GM21447 (cell line): Measurements from ENCODE around the gene CGB8.
"Not testable (repeated sequence)": the region's sequence is repeated elsewhere in the genome, so short reads cannot be mapped to it uniquely, and the experiment has no call there.

Experiments
- ATAC-seq: cut with Tn5 transposase; IDR thresholded peaks from one replicate; pipeline ENCODE4 v1.9.1; 2021; ENCODE audit not compliant: unreplicated experiment

Gene CGB8

DNA sequence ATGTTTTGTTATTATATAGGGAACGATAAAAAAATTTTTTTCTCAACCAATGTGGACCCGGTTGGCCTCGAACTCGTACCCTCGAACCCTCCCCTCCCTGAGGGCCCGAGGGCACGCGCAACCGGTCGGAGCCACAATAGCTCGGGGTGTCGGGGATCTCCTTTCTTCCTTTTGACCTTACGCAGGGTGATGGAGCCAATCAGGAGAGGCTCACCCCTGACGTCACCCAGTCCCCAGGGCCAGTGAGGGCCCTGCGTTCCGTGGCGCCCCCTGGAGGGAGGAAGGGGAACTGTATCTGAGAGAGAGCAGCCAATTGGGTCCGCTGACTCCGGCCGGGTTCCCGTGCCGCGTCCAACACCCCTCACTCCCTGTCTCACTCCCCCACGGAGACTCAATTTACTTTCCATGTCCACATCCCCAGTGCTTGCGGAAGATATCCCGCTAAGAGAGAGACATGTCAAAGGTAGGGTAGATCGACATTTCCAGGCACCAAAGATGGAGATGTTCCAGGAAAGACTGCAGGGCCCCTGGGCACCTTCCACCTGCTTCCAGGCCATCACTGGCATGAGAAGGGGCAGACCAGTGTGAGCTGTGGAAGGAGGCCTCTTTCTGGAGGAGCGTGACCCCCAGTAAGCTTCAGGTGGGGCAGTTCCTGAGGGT, 17.1 kb downstream of the CGB8 start, which contains the start of gene CGB2:
Gene CGB2 (plus strand): TSS at position 249 of the 660 bp plus-strand sequence. CDS start 206 bp downstream, at position 455.
- ATAC-seq, result not testable (repeated sequence)

DNA sequence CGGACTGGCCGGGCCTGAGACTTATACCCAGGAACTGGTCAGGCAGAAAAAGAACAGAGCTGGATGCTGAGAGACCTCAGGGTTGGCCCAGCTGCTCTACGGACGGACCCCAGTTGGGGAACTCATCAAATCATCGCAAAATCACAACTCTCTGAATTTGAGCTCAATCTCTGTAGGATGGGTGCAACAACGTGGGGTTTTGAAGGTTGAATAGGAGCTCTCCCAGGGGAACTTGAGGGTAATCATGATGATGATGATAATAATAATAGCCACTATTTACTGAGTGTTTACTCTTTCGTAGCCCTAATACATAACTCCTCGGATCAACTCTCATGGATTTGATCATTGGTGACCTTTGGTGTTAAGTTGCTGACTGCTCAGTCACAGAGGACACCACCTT, 18.6 kb downstream of the CGB8 start:
- ATAC-seq, result not testable (repeated sequence)

- ATAC-seq, result not testable (repeated sequence)
Measured at GRCh38 chr19:49029749-49030148, 19.2 kb downstream of the CGB8 start.

GRCh38 chr19:49028686-49029085, 20.2 kb downstream of the CGB8 start:
- not testable (repeated sequence) for ATAC-seq

DNA sequence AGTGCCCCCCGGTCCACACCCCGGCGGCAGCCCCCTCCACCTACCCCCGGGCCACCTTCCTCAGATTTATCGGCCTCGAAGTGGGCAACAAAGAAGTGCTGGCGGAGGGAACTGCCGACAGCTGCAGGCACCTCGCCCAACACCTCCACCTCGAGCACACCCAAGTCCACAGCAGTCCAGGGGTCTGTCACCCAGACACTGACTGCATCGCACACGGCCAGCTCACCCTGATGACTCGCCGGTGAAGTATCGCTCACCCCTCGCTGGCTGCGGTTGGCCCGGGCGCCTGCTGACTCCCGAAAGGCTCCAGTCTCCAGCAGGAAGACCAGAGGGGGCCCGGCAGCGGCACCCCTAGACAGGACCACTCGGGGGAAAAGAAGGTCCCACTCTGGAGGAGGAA, 23.3 kb downstream of the CGB8 start:
- ATAC-seq, result not testable (repeated sequence)

DNA sequence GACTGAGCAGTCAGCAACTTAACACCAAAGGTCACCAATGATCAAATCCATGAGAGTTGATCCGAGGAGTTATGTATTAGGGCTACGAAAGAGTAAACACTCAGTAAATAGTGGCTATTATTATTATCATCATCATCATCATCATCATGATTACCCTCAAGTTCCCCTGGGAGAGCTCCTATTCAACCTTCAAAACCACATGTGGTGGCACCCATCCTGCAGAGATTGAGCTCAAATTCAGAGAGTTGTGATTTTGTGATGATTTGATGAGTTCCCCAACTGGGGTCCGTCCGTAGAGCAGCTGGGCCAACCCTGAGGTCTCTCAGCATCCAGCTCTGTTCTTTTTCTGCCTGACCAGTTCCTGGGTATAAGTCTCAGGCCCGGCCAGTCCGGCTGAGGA, 23.8 kb downstream of the CGB8 start:
- ATAC-seq, result not testable (repeated sequence)

DNA sequence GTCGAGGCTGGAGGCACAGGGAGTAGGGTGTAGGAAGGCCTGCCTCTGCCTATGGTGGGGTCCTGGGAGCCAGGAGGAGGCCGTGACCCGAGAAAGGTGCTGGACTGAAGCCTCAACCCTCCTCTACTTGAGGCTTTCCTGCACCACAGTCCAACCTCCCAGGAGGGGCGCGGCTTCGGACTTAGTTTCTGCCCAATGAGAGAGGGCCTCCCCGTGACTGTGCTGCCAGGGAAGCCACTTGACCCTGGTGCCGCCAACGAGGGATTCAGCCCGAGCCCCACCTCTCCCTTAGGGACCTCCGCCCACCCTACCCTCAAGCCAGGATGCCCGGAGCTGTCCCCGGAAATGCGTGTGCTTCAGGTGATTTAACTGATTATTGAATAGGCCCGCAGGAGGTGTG, 24.7 kb downstream of the CGB8 start, which contains the start of gene CGB3:
Gene CGB3 (minus strand): TSS at position 101 of the 400 bp plus-strand sequence. CDS start 362 bp downstream, outside the sequence.
- not testable (repeated sequence) for ATAC-seq

DNA sequence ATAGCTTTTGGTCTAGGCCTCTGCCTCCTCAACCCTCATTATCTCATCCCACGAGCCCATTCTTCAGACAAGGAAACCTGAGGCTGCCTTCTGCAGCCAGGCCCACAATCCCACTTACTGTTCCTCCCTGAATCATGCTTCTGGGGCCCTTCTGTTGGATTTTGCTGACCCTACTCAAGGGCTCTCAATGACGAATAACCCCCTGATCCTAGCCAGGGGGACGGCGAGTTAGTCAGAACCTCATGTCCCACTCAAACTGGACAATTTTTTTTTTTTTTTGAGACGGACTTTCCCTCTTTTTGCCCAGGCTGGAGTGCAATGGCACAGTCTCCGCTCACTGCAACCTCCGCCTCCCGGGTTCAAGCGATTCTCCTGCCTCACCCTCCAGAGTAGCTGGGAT, 26.8 kb downstream of the CGB8 start:
- no peak for ATAC-seq

DNA sequence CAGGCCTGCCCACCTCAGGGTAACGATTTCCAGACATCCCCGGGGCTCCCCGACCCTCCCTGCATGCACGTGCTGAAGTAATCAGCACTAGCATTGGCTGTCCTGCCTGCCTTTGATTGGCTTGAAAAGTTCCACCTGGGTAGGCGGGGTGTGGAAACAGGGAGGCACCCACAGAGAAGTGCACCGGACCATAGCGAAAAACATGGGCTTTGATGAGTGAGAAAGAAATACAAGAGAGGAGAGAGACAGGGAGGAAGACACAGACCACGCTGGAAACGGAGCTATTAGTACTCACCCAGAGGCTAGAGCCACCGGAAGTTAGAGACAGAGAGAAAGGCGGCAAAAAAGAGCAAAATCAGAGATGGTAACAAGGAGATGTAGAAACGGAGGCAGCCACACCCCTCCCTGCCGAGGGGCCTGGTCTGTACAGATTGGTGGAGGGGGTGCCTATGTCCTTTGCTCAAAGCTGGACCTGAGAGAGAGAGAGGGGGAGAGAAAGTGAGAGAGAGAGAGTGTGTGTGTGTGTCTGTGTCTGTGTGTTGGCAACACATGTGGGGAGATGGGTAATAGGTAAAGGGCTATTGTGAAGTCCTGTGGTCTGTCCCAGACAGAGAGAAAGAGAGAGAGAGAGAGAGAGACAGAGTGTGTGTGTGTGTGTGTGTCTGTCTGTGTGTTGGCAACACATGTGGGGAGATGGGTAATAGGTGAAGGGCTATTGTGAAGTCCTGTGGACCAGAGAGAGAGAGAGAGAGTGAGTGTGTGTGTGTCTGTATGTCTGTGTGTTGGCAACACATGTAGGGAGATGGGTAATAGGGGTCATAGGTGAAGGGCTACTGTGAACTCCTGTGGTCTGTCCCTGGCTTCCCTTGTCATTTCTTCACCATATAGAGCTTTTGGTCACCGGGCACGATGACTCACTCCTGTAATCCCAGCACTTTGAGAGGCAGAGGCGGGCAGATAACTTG, 27.7 kb downstream of the CGB8 start:
- no peak for ATAC-seq

GRCh38 chr19:49020342-49020741, 28.6 kb downstream of the CGB8 start:
- no peak for ATAC-seq

DNA sequence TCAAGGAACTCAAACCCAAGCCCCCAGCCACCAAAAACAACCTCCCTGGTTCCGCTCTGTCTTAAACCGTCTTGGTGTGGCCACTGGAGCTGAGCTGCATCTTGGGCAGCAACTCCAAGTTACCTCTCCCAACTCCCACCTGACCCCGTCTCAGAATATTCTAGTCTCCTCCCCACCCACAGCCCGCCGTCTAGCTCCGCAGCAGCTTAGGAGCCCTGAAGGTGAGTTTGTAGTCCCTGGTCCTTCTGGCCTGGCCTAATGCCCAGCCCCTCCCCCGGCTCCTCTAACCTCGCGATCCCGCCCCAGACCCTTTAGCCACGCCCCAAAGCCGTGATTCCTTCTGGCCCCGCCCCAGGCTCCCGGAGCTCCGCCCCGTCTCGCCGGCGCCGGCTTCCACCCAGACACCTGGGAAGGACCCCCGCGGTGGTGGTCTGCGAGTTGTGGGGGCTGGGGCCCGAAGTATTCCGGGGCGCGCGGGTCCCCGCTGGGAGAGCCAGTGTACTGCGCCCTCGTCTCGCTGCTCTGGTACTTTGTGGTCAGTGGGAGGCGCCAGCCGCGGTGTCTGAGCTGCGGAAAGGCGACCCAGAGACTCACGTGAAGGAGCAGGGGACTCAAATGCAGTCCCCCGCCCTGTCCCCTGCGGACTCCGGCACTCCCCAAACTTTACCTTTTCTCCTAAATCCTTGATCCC, 29.5 kb downstream of the CGB8 start:
- no peak for ATAC-seq

DNA sequence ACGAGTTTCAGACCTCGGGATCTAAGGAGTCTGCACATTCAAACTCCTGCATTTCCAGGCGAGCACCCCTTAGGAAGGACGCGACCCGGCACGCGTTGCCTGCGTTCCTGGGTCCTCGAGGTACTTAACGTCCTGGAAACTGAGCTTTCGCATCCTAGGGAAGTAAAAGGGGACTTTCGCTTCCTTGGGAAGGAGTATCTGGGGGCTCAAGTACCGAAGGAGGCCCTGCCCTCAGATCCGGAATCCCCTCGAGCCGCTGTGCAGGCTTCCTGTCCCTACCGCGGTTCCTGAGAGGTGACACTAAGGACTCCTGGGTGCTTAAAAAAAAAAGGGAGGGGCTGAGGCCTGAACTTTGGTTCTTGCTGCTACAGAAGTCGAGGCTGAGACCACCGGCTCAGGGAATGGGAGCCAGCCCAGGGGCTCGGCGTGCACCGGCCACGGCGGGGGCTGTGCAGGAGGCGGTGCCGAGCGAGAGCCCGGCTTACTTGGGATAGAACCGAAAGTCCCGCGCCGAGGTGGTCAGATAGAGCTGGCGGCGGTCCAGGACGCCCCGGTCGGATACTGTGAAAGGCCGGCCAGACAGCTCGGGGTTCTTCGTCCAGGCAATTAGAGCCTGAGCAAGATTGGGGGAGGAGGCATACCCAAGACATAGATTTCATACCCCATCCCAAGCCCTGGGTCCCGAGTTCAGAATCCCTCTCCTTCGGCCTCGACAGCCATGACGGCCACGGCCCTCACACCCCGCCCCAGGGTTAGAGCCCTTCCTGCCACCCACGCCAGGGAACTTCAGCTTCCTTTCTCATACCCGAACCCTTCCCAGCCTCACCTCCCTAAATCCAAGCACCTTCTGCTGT, 30.3 kb downstream of the CGB8 start:
- ATAC-seq, result not testable (repeated sequence)

DNA sequence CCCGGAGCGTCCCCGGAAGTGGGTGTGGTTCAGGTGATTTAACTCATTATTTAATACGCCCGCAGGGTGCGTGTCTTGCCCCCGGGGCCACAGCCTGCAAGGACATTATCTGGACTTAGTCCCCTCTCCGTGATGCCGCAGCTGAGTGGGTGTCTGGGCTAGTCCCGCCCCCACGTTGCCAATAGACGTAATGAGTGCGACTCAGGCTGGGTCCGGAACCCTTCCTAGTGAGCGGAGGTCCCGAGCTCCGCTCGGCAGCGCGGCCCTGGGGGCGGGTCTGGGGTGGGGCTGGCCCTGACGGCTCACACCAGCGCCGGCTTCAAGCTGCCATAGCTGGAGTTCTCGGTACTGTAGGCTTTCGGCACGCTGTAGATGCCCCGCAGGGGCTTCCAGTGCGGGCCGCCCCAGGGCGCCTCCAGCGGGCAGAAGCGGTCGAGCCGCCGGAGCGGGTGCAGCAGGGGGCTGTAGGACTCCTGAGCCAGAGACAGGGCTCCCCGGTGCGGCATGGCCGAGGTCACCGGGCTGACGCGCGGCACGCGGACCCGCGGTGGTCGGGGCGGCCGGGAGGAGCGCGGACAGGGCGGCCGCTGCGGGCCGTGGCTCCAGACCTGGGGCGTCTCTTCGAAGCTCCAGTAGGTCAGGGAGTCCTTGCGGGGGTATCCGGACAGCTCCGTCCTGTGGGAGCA, 31.1 kb downstream of the CGB8 start:
- no peak for ATAC-seq

- ATAC-seq, result no peak
Measured at GRCh38 chr19:49017041-49017665, 31.8 kb downstream of the CGB8 start, which contains the start of gene LHB. Gene LHB, minus strand, starts transcription at chr19:49017091. Its CDS starts 10 bp downstream, at chr19:49017081.

DNA sequence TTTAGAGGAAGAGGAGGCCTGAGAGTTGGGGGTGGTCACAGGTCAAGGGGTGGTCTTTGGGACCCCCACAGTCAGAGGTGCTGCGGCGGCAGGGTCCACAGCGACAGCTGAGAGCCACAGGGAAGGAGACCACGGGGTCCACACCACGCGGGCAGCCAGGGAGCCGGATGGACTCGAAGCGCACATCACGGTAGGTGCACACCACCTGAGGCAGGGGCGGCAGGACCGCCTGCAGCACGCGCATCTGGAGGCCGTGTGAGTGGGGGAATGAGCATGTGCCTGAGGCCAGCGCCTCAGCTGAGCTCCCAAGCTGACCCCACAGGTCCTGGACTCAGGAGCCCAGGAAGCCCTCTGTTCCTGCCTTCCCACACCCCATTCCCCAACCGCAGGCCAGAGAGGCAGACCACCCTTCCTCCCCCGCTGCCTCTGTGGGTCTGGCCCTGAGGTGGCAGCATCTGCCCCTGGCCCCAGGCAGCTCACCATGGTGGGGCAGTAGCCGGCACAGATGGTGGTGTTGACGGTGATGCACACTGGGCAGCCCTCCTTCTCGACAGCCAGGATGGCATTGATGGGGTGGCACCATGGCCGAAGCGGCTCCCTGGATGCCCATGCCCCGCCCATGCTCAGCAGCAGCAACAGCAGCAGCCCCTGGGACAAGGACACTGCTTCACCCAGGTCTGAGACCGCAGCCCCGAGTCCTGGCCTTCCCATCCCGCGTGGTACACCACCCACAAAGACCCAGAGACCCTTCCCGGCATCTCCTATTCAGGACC, 32.7 kb downstream of the CGB8 start:
- no peak for ATAC-seq

DNA sequence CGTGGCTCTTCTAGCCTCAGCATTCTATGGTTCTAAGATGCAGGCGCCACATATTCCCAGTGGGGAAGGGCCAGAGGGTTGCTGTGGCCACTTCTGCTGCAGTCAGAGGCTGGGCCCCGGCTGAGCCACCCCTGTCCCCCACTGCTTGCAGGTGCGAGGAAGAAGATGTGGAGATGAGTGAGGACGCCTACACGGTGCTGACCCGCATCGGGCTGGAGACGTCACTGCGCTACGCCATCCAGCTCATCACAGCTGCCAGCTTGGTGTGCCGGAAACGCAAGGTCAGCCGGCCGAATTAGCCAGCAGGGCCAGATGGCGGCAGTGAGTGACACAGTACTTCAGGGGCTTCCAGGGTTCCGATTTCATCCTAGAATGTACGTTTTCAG, 34.0 kb downstream of the CGB8 start:
- no peak for ATAC-seq

GRCh38 chr19:49014123-49014869, 34.6 kb downstream of the CGB8 start:
- no peak for ATAC-seq

DNA sequence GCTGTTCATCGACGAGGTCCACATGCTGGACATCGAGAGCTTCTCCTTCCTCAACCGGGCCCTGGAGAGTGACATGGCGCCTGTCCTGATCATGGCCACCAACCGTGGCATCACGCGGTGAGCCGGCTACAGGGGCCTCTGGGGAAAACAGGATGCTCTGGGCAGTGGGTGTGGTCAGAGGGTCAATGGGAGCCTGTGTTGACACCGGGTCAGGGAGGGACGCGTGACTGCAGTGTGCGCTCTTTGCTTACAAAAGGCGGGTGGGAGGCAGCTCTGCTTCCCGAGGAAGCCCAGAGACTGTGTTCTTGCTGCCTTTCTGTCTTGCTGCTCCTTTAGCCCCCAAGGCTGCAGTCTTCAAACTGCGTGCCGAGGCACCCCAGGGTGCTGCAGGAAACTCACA, 37.7 kb downstream of the CGB8 start:
- no peak for ATAC-seq
